Bronchial epithelial cell (primary cell): Measurements from ENCODE around the gene CLDN24. TPM values are rescaled to one million over a fixed set of nuclear protein-coding genes. Genes with fewer than 3 reads are reported as not detected.

ENCODE experiments used
- DNase-seq: peaks from one replicate; pipeline ENCODE4 v3.0.0-alpha.2; 2010; ENCODE audit warnings: low read depth
- FAIRE-seq: peaks from 2 replicates; lab custom pipeline; 2011; peaks lifted over from hg19 to GRCh38; lab: Jason Lieb, UNC
- H3K27me3 ChIP-seq: 2 replicates; pipeline ENCODE4 v1.5.1; 2011; ENCODE audit warnings: low read length; ENCODE audit not compliant: control insufficient read depth, insufficient read depth
- H3K36me3 ChIP-seq: 2 replicates; pipeline ENCODE4 v1.5.1; 2011; ENCODE audit warnings: low read length; ENCODE audit not compliant: control insufficient read depth, insufficient read depth
- H3K4me3 ChIP-seq: 2 replicates; pipeline ENCODE4 v1.5.1; 2011; ENCODE audit warnings: mild to moderate bottlenecking, low read depth, low read length, control low read depth
- total RNA-seq: library from RNA; depleted of rRNA; stranded (reverse); fragments of >200 nt; gene quantifications from 2 replicates; pipeline ENCODE4 v1.2.1, GENCODE V29; 2014
- TF ChIP-seq, protein P1 (sequence below): IDR thresholded peaks from 2 replicates; pipeline ENCODE4 v1.5.1; 2011; ENCODE audit warnings: mild to moderate bottlenecking, moderate library complexity, low read length, control low read depth, inconsistent platforms; ENCODE audit not compliant: insufficient read depth, severe bottlenecking

Gene CLDN24
- total RNA-seq, 1 donor from 2014 or later, result not detected

DNA sequence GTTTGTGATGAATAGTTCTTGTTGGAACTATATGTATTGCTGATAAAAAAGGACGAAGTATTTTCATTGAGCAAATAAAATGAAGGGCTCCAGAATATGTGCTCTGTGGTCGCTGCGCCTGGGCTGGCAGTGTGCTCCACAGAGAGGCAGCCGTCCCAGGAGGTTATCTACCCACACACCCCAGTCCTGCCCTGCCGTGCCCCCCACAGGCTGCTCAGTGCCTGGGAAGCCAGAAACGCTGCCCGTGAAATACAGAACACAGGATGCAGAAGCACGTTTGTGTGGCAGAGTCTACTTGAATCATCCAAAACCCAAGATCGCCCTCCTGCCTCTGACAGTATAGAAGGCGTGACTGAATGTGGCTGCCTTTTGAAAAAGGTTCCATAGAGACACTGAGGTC is 3.6 kb downstream of the CLDN24 start:
- no peak for FAIRE-seq
- no peak for DNase-seq
- TF ChIP-seq, protein P1, sequence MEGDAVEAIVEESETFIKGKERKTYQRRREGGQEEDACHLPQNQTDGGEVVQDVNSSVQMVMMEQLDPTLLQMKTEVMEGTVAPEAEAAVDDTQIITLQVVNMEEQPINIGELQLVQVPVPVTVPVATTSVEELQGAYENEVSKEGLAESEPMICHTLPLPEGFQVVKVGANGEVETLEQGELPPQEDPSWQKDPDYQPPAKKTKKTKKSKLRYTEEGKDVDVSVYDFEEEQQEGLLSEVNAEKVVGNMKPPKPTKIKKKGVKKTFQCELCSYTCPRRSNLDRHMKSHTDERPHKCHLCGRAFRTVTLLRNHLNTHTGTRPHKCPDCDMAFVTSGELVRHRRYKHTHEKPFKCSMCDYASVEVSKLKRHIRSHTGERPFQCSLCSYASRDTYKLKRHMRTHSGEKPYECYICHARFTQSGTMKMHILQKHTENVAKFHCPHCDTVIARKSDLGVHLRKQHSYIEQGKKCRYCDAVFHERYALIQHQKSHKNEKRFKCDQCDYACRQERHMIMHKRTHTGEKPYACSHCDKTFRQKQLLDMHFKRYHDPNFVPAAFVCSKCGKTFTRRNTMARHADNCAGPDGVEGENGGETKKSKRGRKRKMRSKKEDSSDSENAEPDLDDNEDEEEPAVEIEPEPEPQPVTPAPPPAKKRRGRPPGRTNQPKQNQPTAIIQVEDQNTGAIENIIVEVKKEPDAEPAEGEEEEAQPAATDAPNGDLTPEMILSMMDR, result no peak
- Histone ChIP-seq H3K36me3 (peaks cover under 1% of the 10 kb centered on the region), H3K27me3 (no peaks in the 10 kb centered on the region), H3K4me3 (no peak overlapping the region)

DNA sequence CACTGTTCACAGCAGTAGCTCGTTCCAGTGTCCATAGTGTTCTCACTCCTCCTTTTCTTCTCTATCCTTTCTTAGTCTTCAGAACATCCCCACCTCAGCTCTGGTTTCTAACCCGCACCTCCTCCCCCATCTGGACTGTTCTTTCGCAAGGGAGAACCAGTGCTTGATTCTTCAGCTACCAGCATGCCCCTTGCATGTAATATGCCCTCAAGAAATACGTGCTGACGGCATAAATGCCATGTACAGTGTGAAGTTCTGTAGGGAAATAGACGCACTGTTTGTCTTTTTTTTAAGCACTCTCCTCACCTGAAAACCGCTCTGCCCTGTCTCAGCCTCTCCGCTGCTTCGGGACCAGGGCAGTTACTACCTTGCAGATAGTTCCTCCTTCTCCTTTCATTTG is 7.4 kb downstream of the CLDN24 start:
- H3K4me3 ChIP-seq, result no peak overlapping the region
- H3K27me3 ChIP-seq, result no peaks in the 10 kb centered on the region
- peaks cover 6% of the 10 kb centered on the region for H3K36me3 ChIP-seq
- DNase-seq (no peak), FAIRE-seq (peak; percentile 83)
- TF ChIP-seq, protein P1, result no peak

DNA sequence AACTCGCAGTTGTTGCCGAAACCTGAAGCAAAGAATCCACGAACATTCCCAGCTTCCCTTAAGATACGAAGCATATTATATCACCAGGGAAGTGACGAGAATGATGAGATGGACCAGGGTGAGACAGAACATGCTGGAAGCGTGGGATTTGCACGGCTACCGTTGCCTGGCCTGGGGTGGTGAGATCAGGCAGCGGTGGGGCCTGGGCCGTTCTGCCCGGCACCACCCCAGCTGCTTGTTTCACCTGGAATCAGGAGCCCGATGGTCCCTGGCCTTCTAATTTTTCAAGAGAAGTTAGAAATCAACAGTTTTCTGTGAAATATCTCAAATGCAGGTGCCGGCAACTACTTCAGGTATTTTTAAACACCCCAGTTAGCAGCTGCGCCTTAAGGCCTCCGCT is 7.9 kb downstream of the CLDN24 start:
- Histone ChIP-seq H3K27me3 (no peaks in the 10 kb centered on the region), H3K4me3 (no peak overlapping the region), H3K36me3 (peaks cover 6% of the 10 kb centered on the region)
- DNase-seq (no peak), FAIRE-seq (no peak)
- TF ChIP-seq, protein P1, result no peak

DNA sequence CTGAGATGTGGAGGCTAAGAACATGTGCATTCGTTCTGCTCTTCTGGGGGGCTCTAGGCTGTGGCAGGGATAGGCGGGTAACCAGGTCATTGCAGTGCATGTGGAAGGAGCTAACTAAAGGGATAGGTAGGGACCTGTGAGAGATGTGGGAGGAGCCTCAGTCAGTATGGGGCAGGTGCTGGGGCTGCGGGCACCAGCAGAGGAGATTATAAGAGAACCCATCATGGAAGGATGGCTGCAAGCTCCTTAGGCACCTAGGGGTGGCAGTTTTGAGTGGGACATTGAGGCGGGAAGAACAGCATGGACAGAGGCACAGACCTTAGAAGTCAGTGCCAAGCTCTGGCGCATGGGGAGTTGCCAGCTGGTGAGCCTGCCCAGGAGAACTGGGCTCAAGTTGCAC is 9.4 kb downstream of the CLDN24 start:
- DNase-seq (no peak), FAIRE-seq (no peak)
- Histone ChIP-seq H3K27me3 (no peaks in the 10 kb centered on the region), H3K36me3 (peaks cover 6% of the 10 kb centered on the region), H3K4me3 (no peak overlapping the region)
- TF ChIP-seq, protein P1, result no peak

DNA sequence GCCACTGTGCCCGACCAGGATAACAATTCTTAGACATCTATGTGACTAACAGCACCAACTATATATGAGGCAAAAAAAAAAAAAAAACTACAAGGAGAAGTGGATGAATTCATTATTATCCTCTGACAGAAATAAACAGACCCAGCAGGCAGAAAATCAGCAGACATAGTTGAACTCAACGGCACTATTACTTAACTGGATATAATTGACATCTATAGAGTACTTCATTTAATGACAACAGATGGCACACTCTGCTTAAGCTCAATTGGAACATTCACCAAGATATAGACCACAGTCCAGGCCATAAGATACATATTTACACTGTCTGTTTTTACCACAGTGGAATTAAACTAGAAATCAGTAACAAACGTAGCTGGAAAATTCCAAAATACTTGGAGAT is 15.4 kb downstream of the CLDN24 start:
- no peaks in the 10 kb centered on the region for H3K36me3 ChIP-seq
- DNase-seq (no peak), FAIRE-seq (no peak)
- H3K27me3 ChIP-seq, result no peaks in the 10 kb centered on the region
- H3K4me3 ChIP-seq, result no peak overlapping the region
- TF ChIP-seq, protein P1, result no peak

DNA sequence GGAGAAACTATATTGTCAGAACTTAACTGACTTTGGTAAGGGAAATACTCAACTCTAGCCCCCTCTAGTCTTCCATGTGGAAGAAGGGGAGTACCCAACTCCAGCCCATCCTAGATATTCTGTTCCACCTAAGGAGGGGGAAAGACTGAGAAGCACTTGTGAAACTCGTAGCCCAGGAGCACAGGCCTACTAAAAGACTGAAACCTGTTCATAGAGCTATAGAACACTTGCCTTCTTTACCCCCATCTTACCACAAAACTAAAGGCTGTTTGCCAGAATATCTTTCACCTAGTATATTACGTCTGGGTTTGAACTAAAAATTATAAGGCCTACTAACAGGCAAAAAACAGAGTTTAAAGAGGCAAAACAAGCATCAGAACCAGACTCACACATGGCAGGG is 17.7 kb downstream of the CLDN24 start:
- no peak for FAIRE-seq
- no peak overlapping the region for H3K4me3 ChIP-seq
- no peaks in the 10 kb centered on the region for H3K27me3 ChIP-seq
- TF ChIP-seq, protein P1, result no peak
- DNase-seq, result no peak
- H3K36me3 ChIP-seq, result no peaks in the 10 kb centered on the region
